SK-N-SH (cell line): ENCODE measurements around the gene SP7. TPM values are rescaled to one million over a fixed set of nuclear protein-coding genes. Genes with fewer than 3 reads are reported as not detected.
A peak's percentile ranks its signal among the peaks of the same experiment; 100 is the strongest.

ENCODE experiments used
- CTCF ChIA-PET: fragments of 300-600, 350-600 bp; formaldehyde crosslinking; extraction: SDS; loops from one replicate; lab custom pipeline; 2021; lab: Yijun Ruan, JAX
- POLR2A ChIA-PET: fragments of 350-600 bp; sonication (Branson Sonifier 250); formaldehyde crosslinking; extraction: SDS; loops from one replicate; lab custom pipeline; 2020; ENCODE audit warnings: antibody characterized with exemption, inconsistent platforms; lab: Yijun Ruan, JAX
- DNase-seq: peaks from one replicate; pipeline ENCODE4 v3.0.0; 2012
- H2AFZ ChIP-seq: fragments of 200-600 bp; sonication (generic); 2 replicates; pipeline ENCODE4 v1.8.1; 2016; ENCODE audit warnings: antibody characterized with exemption, mild to moderate bottlenecking, low read depth
- H3F3A ChIP-seq: fragments of 200-600 bp; sonication (generic); replicated peaks from 2 replicates; pipeline ENCODE3; 2016; ENCODE audit warnings: antibody characterized with exemption, mild to moderate bottlenecking; ENCODE audit not compliant: insufficient read depth
- H3K27ac ChIP-seq, 2 experiments: fragments of 200-500 bp in 1 of 2; fragments of 200-600 bp in 1 of 2; sonication (Bioruptor generic) in 1 of 2; sonication (generic), shearing (Covaris generic) in 1 of 2; 2 replicates each; pipeline versions ENCODE4 v1.5.1 to v1.6.1; 2014 to 2016; ENCODE audit warnings: low read depth in 2 of 2, inconsistent platforms in 1 of 2, low read length in 1 of 2, mild to moderate bottlenecking in 1 of 2, mixed read lengths in 1 of 2
- H3K27me3 ChIP-seq: fragments of 200-600 bp; sonication (generic), shearing (Covaris generic); 2 replicates; pipeline ENCODE4 v1.6.1; 2016; ENCODE audit warnings: mixed run types; ENCODE audit not compliant: insufficient read depth
- H3K36me3 ChIP-seq, 2 experiments: fragments of 200-500 bp in 1 of 2; fragments of 200-600 bp in 1 of 2; sonication (Bioruptor generic) in 1 of 2; sonication (generic) in 1 of 2; replicated peaks in 1 of 2; 2 replicates each; pipeline versions ENCODE3 to v1.5.1; 2014 to 2016; ENCODE audit warnings: low read length in 1 of 2, mild to moderate bottlenecking in 1 of 2; ENCODE audit not compliant: insufficient read depth in 2 of 2, control insufficient read depth in 1 of 2
- H3K4me1 ChIP-seq, 2 experiments: fragments of 200-500 bp in 1 of 2; fragments of 200-600 bp in 1 of 2; sonication (Bioruptor generic) in 1 of 2; sonication (generic), shearing (Covaris generic) in 1 of 2; 2 replicates each; pipeline versions ENCODE4 v1.5.1 to v1.6.1; 2014 to 2016; ENCODE audit warnings: low read depth in 1 of 2, low read length in 1 of 2, mixed run types in 1 of 2; ENCODE audit not compliant: insufficient read depth in 2 of 2, control insufficient read depth in 1 of 2
- H3K4me2 ChIP-seq: fragments of 200-600 bp; sonication (generic), shearing (Covaris generic); 2 replicates; pipeline ENCODE4 v1.6.1; 2017; ENCODE audit warnings: mixed run types
- H3K4me3 ChIP-seq, 2 experiments: fragments of 200-500 bp in 1 of 2; fragments of 200-600 bp in 1 of 2; sonication (Bioruptor generic) in 1 of 2; sonication (generic), shearing (Covaris generic) in 1 of 2; 2 replicates each; pipeline versions ENCODE4 v1.5.1 to v1.8.1; 2014 to 2016; ENCODE audit warnings: low read depth in 2 of 2, inconsistent platforms in 1 of 2, low read length in 1 of 2, mild to moderate bottlenecking in 1 of 2, mixed read lengths in 1 of 2, moderate library complexity in 1 of 2
- H3K79me2 ChIP-seq: fragments of 200-600 bp; sonication (generic); 2 replicates; pipeline ENCODE4 v1.8.1; 2017; ENCODE audit warnings: mild to moderate bottlenecking; ENCODE audit not compliant: insufficient read depth
- H3K9ac ChIP-seq: fragments of 200-600 bp; sonication (generic); 2 replicates; pipeline ENCODE4 v1.6.1; 2017; ENCODE audit warnings: mixed run types
- H3K9me2 ChIP-seq: fragments of 200-600 bp; sonication (generic); 2 replicates; pipeline ENCODE4 v1.6.1; 2017; ENCODE audit warnings: mixed run types
- H3K9me3 ChIP-seq: fragments of 200-600 bp; sonication (generic); 2 replicates; pipeline ENCODE4 v1.6.1; 2017; ENCODE audit warnings: mixed run types, mild to moderate bottlenecking, moderate library complexity
- H4K20me1 ChIP-seq: fragments of 200-600 bp; sonication (generic); 2 replicates; pipeline ENCODE4 v1.6.1; 2017; ENCODE audit warnings: mild to moderate bottlenecking, mixed run types; ENCODE audit not compliant: insufficient read depth
- CHD2 ChIP-seq: fragments of 150-350 bp; IDR thresholded peaks from 2 replicates; pipeline ENCODE4 v1.6.1; 2018; ENCODE audit warnings: low read length; ENCODE audit not compliant: partially characterized antibody
- CTCF ChIP-seq: fragments of 200-600 bp; sonication (generic); IDR thresholded peaks from 2 replicates; pipeline ENCODE4 v1.6.1; 2017; ENCODE audit warnings: antibody characterized with exemption, mild to moderate bottlenecking, moderate library complexity
- EZH2phosphoT487 ChIP-seq: fragments of 200-600 bp; sonication (generic); IDR thresholded peaks from 2 replicates; pipeline ENCODE4 v1.6.1; 2017; ENCODE audit warnings: low read depth, mixed run types, mild to moderate bottlenecking, antibody characterized with exemption, moderate library complexity, borderline replicate concordance
- FOSL2 ChIP-seq: IDR thresholded peaks from 2 replicates; pipeline ENCODE4 v1.4.0; 2012; ENCODE audit warnings: low read depth, mild to moderate bottlenecking, moderate library complexity, borderline replicate concordance
- FOXJ3 ChIP-seq: sonication (generic); formaldehyde crosslinking; IDR thresholded peaks from 2 replicates; pipeline ENCODE4 v1.5.1; 2020; ENCODE audit warnings: mild to moderate bottlenecking, missing genetic modification reagents
- GABPA ChIP-seq: IDR thresholded peaks from 2 replicates; pipeline ENCODE4 v1.4.0; 2012; ENCODE audit warnings: low read depth, mild to moderate bottlenecking
- GATA2 ChIP-seq: sonication (generic); formaldehyde crosslinking; IDR thresholded peaks from 2 replicates; pipeline ENCODE4 v1.5.0; 2020; ENCODE audit warnings: mild to moderate bottlenecking, missing genetic modification reagents
- IRF3 ChIP-seq: fragments of 150-350 bp; IDR thresholded peaks from 2 replicates; pipeline ENCODE4 v1.6.1; 2016; ENCODE audit warnings: mild to moderate bottlenecking, low read depth, low read length
- JUND ChIP-seq: IDR thresholded peaks from 2 replicates; pipeline ENCODE4 v1.4.0; 2012
- MXI1 ChIP-seq: IDR thresholded peaks from 2 replicates; pipeline ENCODE4 v1.6.1; 2012; ENCODE audit warnings: mild to moderate bottlenecking, low read depth, low read length, improper control_type of control experiment
- NFIC ChIP-seq: IDR thresholded peaks from 2 replicates; pipeline ENCODE4 v1.4.0; 2012; ENCODE audit warnings: borderline replicate concordance
- NRF1 ChIP-seq: IDR thresholded peaks from 2 replicates; pipeline ENCODE4 v1.6.1; 2012; ENCODE audit warnings: low read depth, mild to moderate bottlenecking, low read length
- POLR2AphosphoS5 ChIP-seq: IDR thresholded peaks from 2 replicates; pipeline ENCODE4 v1.6.1; 2012; ENCODE audit warnings: low read depth, low read length
- RAD21 ChIP-seq: IDR thresholded peaks from 2 replicates; pipeline ENCODE4 v1.6.1; 2012; ENCODE audit warnings: mild to moderate bottlenecking, low read length
- RCOR1 ChIP-seq: fragments of 150-350 bp; IDR thresholded peaks from 2 replicates; pipeline ENCODE4 v1.6.1; 2017; ENCODE audit warnings: antibody characterized with exemption, low read length
- REST ChIP-seq: IDR thresholded peaks from 2 replicates; pipeline ENCODE4 v1.6.1; 2012; ENCODE audit warnings: mild to moderate bottlenecking, low read depth, low read length, moderate library complexity
- RFX5 ChIP-seq: IDR thresholded peaks from 2 replicates; pipeline ENCODE4 v1.6.1; 2012; ENCODE audit warnings: mild to moderate bottlenecking, improper control_type of control experiment, low read length
- USF2 ChIP-seq: fragments of 150-350 bp; IDR thresholded peaks from 2 replicates; pipeline ENCODE4 v1.6.1; 2017; ENCODE audit warnings: antibody characterized with exemption, low read length, low read depth, borderline replicate concordance
- WGBS: methylation state at CpG from one replicate; pipeline ENCODE4 v1.1.6; 2017; ENCODE audit warnings: low lambda C conversion rate; 5-methylcytosine and 5-hydroxymethylcytosine counted together
- polyA plus RNA-seq, 3 experiments: library from polyadenylated mRNA; depleted of rRNA; stranded (reverse); fragments of >200 nt; gene quantifications; 2 replicates each; pipeline ENCODE4 v1.2.3, GENCODE V29; 2012

SP7 gene
- polyA plus RNA-seq, 1 of the 3 experiments (the other 2 are of a cell fraction) = not detected

- H3K9me3 ChIP-seq = no peaks in the 10 kb centered on the region
- no peak overlapping the region for H3K9ac ChIP-seq
- H3K9me2 ChIP-seq = no peaks in the 10 kb centered on the region
- peaks cover 10% of the 10 kb centered on the region in 2 experiments for H3K36me3 ChIP-seq
- no peaks in the 10 kb centered on the region for H3K27me3 ChIP-seq
- peak overlapping the region in 1 of 2 experiments; percentile 96; a peak in 1 of 4 replicates for H3K27ac ChIP-seq
- TF ChIP-seq RAD21 = no peak
- TF ChIP-seq USF2 = no peak
- TF ChIP-seq GABPA = no peak
- TF ChIP-seq JUND = no peak
- no peak for TF ChIP-seq NRF1
- no peak for TF ChIP-seq RCOR1
- no peak for TF ChIP-seq CTCF
- 99% methylated on average over 12 of the region's 12 CpGs for WGBS
- ChIA-PET CTCF (interaction anchor here (0.6 to 3.3 kb wide), 8 partner anchors 9 to 57 kb away, joined by 3 to 23 read pairs (median 4); partner anchors contain the start of gene AAAS), POLR2A (interaction anchor here (0.6 to 2.2 kb wide), 4 partner anchors 12 to 63 kb away, joined by 4 to 19 read pairs (median 12); partner anchors contain the start of genes AAAS and PRR13)
- peaks cover 23% of the 10 kb centered on the region for H3K79me2 ChIP-seq
- peaks cover 19 to 26% of the 10 kb centered on the region in 2 experiments; a peak in 3 of 4 replicates for H3K4me1 ChIP-seq
- no peak for DNase-seq
- H4K20me1 ChIP-seq = 0 out of 2 replicates have a peak, but pooled peaks cover 1% of the 10 kb centered on the region
- no peak overlapping the region for H3K4me3 ChIP-seq
- no peak overlapping the region for H3K4me2 ChIP-seq
- H2AFZ ChIP-seq = peak overlapping the region; percentile 80
- H3F3A ChIP-seq = peaks cover 21% of the 10 kb centered on the region
Measured at GRCh38 chr12:53378222-53378621, 42.1 kb upstream of the SP7 start.

- CTCF ChIA-PET = interaction anchor here (1.4 to 3.3 kb wide), 2 partner anchors 24 to 44 kb away, joined by 6 to 18 read pairs; no protein-coding TSS in a partner anchor
- POLR2A ChIA-PET = no interaction called here
- no peak overlapping the region for H3K4me3 ChIP-seq
- H3K9me3 ChIP-seq = no peaks in the 10 kb centered on the region
- H3K27ac ChIP-seq = no peak overlapping the region
- H3K36me3 ChIP-seq = no peaks in the 10 kb centered on the region
- H3K79me2 ChIP-seq = peaks cover 8% of the 10 kb centered on the region
- H4K20me1 ChIP-seq = no peaks in the 10 kb centered on the region
- H3F3A ChIP-seq = peaks cover 19% of the 10 kb centered on the region
- no peak for DNase-seq
- no peaks in the 10 kb centered on the region for H3K9me2 ChIP-seq
- H3K27me3 ChIP-seq = no peaks in the 10 kb centered on the region
- WGBS = 84% methylated on average over 2 of the region's 2 CpGs
- H3K9ac ChIP-seq = no peak overlapping the region
- no peak overlapping the region; the same call in 1 of the 2 replicates for H2AFZ ChIP-seq
- H3K4me2 ChIP-seq = no peak overlapping the region
- peaks cover 7 to 12% of the 10 kb centered on the region in 2 experiments; a peak in 3 of 4 replicates for H3K4me1 ChIP-seq
- no peak for TF ChIP-seq FOSL2
- TF ChIP-seq IRF3 = no peak
- no peak for TF ChIP-seq MXI1
- no peak for TF ChIP-seq REST
- no peak for TF ChIP-seq CHD2
- TF ChIP-seq NFIC = no peak
- TF ChIP-seq USF2 = no peak
- TF ChIP-seq EZH2phosphoT487 = no peak
- TF ChIP-seq GABPA = no peak
- no peak for TF ChIP-seq RFX5
- TF ChIP-seq FOXJ3 (CRISPR knock-in tag) = no peak
- no peak for TF ChIP-seq GATA2 (CRISPR knock-in tag)
- TF ChIP-seq POLR2AphosphoS5 = no peak
Measured at GRCh38 chr12:53376747-53377146, 40.6 kb upstream of the SP7 start.
